HG02943 (cell line): ENCODE data around the gene LAMTOR4.
"Not testable (repeated sequence)": the region's sequence is repeated elsewhere in the genome, so short reads cannot be mapped to it uniquely, and the experiment has no call there.

Source experiments
- ATAC-seq: cut with Tn5 transposase; IDR thresholded peaks from one replicate; pipeline ENCODE4 v1.9.1; 2021; ENCODE audit warnings: mild to moderate bottlenecking, low read depth, moderate library complexity; ENCODE audit not compliant: unreplicated experiment

Gene LAMTOR4

DNA sequence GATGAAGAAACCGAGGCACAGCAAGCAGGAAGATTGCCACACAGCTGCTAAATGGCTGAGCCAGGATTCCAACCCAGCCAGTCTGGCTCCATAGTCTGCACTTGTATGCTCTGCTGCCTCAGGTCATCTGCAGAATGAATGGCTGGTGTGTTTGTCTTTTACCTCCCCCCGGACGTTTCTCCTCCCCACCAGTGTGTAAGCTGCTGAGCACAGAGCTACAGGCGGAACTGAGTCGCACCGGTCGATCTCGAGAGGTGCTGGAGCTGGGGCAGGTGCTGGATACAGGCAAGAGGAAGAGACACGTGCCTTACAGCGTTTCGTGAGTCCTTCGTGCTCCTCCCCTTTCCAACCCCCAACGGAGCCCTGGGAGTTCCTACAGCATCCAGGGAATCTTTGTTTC lies 26.7 kb upstream of the LAMTOR4 start:
- no peak for ATAC-seq

DNA sequence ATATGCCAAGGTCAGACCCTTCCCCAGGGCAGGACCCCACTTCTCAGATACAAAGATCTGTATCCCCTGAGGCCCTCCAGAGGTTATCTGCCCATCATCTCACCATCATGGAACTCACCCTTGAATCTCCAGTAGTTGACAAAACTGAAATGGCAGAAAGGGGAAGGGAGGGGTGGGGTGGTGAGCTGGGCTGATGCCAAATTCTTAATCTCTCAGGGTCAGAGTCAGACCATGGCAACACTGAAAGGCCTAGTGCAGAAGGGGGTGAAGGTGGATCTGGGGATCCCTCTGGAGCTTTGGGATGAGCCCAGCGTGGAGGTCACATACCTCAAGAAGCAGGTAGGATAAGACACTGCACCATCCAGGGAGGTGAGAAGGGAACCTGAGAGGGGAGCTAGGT lies 26.1 kb upstream of the LAMTOR4 start:
- no peak for ATAC-seq

DNA sequence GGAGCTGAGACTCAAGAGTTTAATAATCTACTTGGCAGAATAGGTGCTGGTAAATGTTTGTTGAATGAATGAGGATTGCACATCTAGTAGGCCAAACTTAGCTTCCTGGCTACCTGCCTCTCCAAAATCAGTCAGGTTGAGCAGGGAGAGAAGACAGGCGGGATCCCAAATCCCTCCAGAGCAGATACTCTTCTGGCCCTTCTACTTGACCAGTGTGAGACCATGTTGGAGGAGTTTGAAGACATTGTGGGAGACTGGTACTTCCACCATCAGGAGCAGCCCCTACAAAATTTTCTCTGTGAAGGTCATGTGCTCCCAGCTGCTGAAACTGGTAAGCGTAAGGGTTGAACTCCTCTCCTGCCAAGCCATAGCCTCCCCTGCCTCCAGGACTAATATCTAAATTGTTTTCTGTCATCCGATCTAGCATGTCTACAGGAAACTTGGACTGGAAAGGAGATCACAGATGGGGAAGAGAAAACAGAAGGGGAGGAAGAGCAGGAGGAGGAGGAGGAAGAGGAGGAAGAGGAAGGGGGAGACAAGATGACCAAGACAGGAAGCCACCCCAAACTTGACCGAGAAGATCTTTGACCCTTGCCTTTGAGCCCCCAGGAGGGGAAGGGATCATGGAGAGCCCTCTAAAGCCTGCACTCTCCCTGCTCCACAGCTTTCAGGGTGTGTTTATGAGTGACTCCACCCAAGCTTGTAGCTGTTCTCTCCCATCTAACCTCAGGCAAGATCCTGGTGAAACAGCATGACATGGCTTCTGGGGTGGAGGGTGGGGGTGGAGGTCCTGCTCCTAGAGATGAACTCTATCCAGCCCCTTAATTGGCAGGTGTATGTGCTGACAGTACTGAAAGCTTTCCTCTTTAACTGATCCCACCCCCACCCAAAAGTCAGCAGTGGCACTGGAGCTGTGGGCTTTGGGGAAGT lies 24.2 kb upstream of the LAMTOR4 start:
- no peak for ATAC-seq

DNA sequence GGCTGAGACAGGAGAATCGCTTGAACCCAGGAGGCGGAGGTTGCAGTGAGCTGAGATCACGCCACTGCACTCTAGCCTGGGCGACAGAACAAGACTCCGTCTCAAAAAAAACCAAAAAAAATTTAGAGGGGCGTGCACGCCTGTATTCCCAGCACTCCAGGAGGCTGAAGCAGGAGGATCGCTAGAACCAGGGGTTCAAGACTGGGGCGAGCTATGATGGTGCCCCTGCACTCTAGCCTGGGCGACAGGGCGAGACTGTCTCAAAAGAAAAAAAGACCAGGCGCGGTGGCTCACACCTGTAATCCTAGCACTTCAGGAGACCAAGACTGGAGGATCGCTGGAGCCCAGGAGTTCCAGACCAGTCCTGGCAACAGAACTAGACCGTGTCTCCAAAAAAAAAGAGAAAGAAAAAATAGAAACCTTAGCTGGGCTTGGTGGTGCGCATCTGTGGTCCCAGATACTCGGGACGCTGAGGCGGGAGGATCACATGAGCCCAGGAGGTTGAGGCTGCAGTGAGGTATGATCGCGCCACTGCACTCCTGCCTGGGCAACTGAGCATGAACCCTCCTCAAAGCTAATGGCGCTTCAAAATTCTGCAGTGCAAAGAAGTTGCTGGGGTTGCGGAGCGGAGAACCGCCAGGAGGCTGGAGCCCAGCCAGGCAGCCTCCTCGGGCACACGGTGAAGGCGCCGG lies 22.3 kb upstream of the LAMTOR4 start:
- peak; percentile 25 for ATAC-seq

DNA sequence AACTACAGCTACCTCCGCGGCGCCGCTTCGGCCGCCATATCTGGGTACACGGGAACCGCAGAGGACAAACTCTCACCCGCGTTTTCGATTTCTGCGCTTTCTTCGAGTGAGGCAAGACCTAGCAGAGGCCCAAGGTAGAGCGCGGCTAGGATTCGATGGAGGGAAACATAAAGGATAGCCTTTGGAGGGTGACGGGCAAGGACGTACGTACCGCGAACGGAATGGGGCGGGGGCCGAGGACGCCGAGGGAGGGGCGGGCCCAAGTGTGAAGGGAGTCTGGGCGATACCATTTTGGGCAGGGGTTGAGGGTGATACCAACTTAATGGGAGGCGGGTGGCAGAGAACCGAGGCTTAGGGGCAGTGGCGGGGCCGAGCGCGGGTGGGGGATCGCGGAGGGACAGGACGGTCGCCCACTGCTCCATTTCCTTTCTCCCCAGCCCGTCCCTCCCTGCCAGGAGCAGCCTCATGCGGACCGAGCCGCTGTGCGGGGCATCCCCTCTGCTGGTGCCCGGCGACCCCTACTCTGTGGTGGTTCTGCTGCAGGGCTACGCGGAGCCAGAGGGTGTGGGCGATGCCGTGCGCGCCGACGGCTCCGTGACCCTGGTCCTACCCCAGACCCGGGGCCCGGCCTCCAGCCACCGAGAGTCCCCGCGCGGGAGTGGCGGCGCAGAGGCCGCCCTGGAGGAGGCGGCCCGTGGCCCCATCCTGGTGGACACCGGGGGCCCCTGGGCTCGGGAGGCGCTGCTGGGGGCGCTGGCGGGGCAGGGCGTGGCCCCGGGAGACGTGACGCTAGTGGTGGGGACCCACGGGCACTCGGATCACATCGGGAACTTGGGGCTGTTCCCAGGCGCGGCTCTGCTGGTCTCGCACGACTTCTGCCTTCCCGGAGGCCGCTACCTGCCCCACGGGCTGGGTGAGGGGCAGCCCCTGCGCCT lies 21.5 kb upstream of the LAMTOR4 start, which contains the start of gene MBLAC1:
Gene MBLAC1, plus strand, starts transcription at position 37 of the 935 bp plus-strand sequence. Its CDS starts 429 bp downstream, at position 466.
- peak; percentile 53 for ATAC-seq

DNA sequence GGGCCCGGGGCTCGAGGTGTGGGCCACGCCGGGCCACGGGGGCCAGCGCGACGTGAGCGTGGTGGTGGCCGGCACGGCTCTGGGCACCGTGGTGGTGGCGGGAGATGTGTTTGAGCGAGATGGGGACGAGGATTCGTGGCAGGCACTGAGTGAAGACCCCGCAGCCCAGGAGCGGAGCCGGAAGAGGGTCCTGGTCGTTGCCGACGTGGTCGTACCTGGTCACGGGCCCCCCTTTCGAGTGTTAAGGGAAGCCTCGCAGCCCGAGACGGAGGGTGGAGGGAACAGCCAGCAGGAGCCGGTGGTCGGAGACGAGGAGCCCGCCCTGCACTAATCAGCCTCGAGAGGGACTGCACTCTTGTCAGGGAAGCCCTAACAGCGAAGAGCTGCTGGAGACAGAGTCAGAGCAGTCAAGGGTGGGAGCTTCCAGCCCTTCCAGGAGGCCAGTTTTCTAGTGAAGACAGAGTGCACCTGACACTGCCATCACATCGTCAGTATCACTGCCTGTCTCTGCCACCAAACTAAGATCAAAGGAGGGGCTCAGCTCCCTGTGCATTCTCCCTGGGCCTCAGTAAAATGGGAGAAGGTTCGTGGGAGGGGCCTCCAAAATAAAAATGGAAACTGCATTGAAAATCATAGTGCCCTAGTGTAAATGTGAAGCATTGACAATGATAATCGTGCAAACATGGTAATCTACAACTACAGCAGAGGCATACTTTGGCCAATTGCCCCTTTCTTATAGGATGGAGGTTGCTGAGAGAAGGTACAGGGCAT lies 20.7 kb upstream of the LAMTOR4 start:
- ATAC-seq = no peak

DNA sequence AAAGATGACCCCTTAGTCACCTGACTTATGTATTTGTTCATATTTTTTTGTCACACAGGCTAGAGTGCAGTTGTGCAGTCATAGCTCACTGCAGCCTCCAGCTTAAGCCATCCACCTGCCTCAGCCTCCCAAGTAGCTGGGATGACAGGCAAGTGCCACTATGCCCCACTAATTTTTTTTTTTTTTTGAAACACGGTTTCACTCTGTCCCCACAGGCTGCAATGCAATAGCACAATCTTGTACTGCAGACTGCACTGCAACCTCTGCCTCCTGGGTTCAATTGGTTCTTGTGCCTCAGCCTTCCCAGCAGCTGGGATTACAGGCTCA lies 20.1 kb upstream of the LAMTOR4 start:
- no peak for ATAC-seq

DNA sequence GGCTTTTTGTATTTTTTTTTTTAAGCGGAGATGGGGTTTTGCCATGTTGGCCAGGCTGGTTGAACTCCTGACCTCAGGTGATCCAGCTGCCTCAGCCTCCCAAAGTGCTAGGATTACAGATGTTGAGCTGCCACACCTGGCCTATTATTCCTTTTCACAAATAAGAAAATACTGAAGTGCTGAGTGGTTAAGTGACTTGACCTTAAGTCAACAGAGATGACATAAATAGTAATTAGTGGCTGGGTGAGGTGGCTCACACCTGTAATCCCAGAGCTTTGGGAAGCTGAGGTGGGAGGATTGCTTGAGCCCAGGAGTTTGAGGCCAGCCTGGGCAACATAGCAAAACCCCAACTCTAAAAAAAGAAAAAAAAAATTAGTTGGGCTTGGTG lies 18.5 kb upstream of the LAMTOR4 start:
- ATAC-seq = not testable (repeated sequence)

DNA sequence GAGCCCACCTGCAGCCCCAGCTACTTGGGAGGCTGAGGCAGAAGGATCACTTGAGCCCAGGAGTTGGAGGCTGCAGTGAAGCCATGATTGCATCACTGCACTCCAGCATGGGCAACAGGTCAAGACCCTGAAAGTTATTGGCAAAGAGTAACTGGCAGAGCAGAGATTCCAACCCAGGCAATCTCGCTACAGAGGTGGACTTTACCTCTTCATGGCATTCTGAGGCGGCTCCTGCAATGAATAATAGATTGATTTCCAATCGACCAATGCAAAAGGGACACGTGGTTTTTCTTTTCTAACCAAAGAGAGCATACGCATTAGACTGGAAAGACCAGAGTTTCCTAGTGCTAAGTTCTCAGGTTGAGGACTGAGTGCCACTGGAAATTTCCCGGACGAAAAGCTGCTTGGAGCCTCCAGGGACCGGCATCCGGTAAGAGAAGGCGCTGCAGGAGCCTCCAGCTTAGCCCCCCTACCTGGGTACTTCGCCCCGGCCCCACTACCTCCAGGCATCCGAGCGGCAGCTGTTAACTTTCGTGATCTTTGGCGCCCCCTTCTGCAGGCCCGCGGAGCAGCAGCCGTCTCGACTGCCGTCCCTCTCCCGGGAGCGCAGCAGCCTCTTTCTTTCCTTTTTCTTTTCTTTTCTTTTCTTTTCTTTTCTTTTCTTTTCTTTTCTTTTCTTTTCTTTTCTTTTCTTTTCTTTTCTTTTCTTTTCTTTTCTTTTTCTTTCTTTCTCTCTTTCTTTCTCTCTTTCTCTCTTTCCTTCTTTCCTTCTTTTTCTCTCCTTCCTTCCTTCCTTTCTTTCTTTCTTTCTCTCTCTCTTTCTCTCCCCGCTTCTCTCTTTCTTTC lies 17.9 kb upstream of the LAMTOR4 start:
- no peak for ATAC-seq

DNA sequence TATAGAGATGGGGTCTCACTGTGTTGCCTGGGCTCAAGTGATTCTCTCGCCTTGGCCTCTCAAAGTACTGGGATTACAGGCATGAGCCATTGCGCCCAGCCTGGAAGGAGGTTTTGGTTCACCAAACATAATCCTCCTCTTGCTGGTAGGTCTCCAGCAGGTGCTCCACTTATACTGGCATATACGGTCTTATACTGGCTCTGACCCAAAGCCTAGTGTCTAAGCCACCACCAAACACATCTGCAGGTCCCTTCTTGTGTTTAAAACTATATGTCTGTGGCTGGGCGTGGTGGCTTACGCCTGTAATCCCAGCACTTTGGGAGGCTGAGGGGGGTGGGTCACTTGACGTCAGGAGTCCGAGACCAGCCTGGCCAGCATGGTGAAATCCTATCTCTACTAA lies 16.6 kb upstream of the LAMTOR4 start:
- no peak for ATAC-seq

DNA sequence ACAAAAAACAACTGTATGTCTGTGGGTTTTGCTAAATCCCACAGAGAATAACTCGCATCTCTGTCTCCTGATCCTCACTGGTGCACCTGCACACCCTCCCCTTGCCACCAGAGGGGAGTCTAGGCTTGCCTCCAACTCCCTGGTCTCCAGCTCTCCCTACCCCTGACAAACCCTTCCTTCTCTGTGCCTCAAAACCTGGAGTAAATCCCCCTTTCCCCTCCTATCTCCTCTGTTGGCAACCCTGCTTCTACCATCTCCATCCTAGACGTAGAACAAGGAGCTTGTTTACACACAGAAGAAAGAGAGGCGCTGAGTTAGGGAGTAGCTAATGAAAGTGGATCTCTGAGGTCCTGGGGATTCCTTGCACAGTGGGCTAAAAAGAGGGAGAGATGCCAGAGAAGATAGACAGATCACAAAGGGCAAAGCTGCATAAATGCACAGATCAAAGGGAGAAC lies 16.0 kb upstream of the LAMTOR4 start:
- ATAC-seq = no peak

DNA sequence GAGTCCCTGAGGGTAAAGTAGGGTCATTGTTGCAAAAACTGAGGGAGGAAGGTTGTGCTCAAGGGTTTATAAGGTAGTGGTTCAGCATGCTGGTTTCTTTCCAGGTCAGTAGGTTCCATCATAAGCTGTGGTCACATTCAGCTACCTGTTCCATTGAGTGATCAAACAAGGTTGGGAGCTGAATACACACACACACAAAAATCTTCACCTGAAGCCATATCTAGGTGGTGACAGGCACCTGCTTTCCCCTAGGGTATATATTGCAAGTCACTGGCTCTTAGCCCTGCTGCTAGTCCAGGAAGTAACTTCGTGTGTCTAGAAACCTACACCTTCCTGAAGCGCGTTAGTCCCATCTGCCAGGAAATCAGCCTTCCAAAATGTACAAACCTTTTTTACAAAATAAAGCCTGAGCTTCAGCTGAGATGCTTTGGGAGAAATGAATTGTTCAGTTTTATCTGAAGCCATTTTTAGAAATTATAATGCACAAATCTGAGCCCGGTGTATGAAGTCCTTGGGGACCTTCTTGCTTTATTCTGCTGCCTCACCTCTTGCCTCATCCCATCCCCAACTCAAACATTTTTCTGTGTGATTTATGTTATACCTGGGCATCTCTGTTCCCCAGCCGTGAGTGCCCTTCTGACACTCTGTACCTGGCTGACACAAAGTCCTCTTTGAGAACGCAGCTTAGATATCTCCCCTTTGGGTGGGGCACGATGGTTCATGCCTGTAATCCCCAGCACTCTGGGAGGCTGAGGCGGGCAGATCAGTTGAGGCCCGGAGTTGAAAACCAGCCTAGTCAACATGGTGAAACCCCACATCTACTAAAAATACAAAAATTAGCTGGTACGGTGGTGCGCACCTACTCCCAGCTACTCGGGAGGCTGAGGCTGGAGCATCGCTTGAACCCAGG lies 10.6 kb upstream of the LAMTOR4 start:
- ATAC-seq = no peak

DNA sequence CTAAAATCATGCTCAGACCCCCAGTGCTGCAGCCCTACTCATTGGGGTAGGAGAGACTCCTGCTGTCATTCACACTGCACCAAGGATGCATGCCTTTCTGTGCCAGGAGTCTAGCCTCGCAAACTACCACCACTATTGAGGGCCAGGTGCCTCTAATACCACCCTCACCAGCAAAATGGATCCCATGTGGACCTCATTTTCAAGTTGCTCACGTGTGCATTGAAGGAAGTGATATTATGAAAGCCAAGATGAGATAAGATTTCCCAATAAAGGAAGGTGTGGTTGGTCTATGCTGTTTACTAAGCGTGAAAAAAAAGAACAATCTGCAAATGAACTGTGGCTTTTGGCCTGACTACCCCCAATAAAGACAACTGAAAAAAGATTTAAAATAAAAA lies 7.2 kb upstream of the LAMTOR4 start:
- ATAC-seq = no peak

DNA sequence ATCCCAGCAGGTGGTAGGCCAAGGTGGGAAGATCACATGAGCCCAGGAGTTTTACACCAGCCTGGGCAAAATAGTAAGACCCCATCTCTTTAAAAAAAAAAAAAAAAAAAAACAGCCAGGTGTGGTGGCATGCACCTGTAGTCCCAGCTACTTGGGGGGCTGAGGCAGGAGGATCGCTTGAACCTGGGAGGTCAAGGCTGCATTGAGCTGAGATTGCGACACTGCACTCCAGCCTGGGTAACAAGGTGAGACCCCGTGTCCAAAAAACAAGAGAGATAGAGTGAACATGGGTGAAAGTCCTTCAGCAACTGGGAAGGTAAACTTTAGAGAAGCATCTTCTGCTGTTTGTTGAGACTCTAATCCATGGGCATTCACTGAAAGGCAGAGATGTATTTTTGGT lies 6.3 kb upstream of the LAMTOR4 start:
- ATAC-seq = no peak

DNA sequence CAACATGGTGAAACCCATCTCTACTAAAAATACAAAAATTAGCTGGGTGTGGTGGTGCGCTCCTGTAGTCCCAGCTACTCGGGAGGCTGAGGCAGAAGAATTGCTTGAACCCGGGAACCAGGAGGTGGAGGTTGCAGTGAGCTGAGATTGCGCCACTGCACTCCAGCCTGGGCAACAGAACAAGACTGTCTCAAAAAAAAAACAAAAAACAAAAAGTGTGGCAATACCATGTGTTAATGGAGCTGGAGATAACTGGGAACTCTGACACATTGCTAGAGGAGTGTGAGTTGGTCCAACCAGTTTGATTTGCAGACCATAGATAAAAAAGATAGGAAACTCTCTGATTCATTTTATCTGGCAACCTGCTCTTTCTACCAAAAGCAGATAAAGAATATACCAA lies 2.4 kb upstream of the LAMTOR4 start:
- ATAC-seq = not testable (repeated sequence)

DNA sequence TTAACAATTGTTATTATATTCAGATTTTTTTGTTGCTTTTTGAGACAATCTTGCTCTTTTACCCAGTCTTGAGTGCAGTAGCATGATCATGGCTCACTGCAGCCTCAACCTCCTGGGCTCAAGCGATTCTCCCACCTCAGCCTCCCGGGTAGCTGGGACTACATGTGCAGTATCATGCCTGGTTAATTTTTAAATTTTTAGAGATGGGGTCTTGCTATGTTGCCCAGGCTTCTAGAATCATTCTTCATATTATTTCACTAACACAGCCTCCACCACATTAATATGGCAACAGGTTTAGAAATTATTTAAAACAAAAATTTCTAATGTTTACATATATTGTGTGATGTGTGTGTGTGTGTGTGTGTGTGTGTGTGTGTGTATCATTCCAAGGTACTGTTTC lies 1.4 kb upstream of the LAMTOR4 start:
- no peak for ATAC-seq

DNA sequence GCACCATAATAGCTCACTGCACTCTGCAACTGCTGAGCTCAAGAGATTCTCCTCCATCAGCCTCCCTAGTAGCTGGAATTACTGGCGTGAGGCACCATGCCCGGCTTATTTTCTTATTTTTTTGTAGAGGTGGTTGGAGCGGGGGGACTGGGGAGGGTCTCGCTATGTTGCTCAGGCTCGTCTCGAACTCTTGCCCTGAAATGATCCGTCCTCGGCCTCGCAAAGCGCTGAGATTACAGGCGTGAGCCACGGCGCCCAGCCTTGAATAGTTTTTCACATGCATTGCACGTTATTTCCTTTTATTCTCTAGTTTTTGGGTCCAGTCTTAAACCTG lies 526 bp upstream of the LAMTOR4 start:
- ATAC-seq = no peak

DNA sequence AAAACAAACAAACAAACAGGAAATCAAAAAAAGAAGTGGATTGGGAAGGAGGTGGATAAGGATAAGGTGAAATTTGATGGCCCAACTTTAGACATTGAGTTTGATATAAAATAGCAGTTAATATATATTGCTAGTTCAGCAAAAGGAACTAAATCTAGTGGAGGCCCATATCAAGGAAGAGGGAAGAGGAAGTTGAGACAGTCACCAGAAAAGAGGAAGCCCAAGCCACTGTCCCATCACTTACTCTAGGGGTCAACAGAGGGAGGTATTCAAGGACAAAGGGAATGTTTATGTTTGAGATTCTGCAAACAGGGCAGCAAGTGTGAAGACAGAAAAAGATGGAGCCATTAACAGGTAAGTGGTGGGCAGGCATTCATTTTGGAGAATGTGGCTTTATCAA lies 3.7 kb downstream of the LAMTOR4 start:
- no peak for ATAC-seq
